ENCODE data around the gene EHD4.

EHD4 gene

DNA sequence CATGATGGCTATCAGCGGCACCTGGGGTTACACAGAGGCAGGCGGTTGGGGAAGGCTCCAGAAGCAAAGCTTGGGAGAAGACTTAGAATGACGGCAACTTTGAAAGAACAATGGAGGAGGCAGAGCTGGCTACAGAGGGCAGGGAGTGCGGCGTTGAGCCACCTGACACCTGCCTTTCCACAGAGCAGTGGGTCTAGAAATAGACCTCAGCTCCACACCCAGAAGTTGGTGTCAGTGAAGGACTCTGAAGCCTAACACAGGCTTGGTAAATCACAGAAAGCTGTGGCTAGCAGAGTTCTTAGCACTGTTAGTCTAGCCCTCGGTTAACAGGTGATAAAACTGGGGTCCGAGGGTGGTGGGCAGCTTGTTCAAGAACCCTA lies 23.1 kb upstream of the EHD4 start:
- TF ChIP-seq POLR2AphosphoS5 (IDR thresholded peaks at IDR 0.05; ENCODE audit: low read depth, low read length) (no peak), SIN3A (IDR thresholded peaks at IDR 0.05; ENCODE audit: borderline replicate concordance, insufficient read depth, low read length) (no peak), TAF1 (IDR thresholded peaks at IDR 0.05; ENCODE audit: borderline replicate concordance, insufficient read depth, low read length) (no peak), FOXP2 (optimal IDR thresholded peaks at IDR 0.05; ENCODE audit: borderline replicate concordance, extremely low read depth, extremely low read length, insufficient read depth) (no peak)
- TF ChIP-seq, protein P1, sequence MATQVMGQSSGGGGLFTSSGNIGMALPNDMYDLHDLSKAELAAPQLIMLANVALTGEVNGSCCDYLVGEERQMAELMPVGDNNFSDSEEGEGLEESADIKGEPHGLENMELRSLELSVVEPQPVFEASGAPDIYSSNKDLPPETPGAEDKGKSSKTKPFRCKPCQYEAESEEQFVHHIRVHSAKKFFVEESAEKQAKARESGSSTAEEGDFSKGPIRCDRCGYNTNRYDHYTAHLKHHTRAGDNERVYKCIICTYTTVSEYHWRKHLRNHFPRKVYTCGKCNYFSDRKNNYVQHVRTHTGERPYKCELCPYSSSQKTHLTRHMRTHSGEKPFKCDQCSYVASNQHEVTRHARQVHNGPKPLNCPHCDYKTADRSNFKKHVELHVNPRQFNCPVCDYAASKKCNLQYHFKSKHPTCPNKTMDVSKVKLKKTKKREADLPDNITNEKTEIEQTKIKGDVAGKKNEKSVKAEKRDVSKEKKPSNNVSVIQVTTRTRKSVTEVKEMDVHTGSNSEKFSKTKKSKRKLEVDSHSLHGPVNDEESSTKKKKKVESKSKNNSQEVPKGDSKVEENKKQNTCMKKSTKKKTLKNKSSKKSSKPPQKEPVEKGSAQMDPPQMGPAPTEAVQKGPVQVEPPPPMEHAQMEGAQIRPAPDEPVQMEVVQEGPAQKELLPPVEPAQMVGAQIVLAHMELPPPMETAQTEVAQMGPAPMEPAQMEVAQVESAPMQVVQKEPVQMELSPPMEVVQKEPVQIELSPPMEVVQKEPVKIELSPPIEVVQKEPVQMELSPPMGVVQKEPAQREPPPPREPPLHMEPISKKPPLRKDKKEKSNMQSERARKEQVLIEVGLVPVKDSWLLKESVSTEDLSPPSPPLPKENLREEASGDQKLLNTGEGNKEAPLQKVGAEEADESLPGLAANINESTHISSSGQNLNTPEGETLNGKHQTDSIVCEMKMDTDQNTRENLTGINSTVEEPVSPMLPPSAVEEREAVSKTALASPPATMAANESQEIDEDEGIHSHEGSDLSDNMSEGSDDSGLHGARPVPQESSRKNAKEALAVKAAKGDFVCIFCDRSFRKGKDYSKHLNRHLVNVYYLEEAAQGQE (IDR thresholded peaks at IDR 0.05; ENCODE audit: insufficient read depth in 1 of 2, low read depth in 2 of 2, low read length in 2 of 2) = no peak

DNA sequence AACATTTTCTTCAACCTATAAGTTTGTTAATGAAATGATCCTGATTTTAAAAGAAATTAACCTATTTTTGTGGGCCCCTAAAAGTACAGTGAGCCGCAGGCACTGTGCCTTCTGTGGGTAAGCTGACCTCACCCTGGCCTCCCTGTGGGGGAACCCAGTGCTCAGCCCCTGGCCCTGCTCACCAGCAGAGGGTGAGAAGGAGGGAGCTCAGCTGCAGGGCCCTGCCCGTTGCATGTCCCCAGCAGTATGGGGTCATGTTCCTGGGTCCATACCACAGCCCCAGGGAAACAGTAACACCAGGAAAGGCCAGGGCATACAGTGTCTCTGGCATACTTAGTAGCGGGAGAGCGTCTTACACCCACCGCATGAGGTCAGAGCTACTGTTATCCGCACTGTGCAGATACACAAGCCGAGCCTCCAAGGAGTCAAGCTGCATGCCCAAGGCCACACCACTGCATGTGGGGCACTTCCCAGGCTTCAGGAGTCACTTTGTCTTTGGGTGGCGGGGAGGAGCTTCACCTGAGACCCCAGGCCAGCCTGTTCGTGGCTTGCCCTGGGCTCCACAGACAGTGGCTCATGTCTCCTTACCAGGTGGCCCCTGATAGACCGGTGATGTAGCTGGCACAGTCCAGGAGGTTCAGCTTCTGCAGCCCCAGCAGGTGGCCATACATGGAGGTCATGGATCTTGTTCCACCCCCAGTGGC lies 22.6 kb upstream of the EHD4 start:
- TF ChIP-seq FOXP2 (optimal IDR thresholded peaks at IDR 0.05; ENCODE audit: borderline replicate concordance, extremely low read depth, extremely low read length, insufficient read depth) = no peak
- TF ChIP-seq, protein P1 (IDR thresholded peaks at IDR 0.05; ENCODE audit: insufficient read depth in 1 of 2, low read depth in 2 of 2, low read length in 2 of 2) = no peak
- no peak for TF ChIP-seq SIN3A (IDR thresholded peaks at IDR 0.05; ENCODE audit: borderline replicate concordance, insufficient read depth, low read length)
- no peak for TF ChIP-seq POLR2AphosphoS5 (IDR thresholded peaks at IDR 0.05; ENCODE audit: low read depth, low read length)
- no peak for TF ChIP-seq TAF1 (IDR thresholded peaks at IDR 0.05; ENCODE audit: borderline replicate concordance, insufficient read depth, low read length)

DNA sequence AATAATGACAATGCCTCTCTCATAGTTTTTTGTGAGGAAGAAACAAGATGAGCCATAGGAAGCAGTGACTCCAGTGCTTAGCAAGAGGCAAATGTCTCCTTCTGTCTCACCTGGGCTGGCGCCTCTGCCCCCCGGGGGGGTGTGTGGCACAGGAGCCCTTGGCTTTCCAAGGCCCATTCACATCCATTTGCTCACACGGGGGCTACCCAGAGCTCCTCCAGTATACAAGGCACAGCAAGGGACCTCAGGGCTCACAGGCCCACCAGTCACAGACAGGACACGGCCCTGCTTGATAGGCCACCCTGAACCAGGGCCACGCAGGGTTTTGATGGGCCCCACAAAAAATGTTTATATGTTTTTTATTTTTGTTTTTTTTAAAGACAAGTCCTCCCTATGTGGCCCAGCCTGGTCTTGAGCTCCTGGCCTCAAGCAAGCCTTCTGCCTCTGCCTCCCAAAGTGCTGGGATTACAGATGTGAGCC lies 21.9 kb upstream of the EHD4 start:
- TF ChIP-seq SIN3A (IDR thresholded peaks at IDR 0.05; ENCODE audit: borderline replicate concordance, insufficient read depth, low read length) (no peak), FOXP2 (optimal IDR thresholded peaks at IDR 0.05; ENCODE audit: borderline replicate concordance, extremely low read depth, extremely low read length, insufficient read depth) (no peak), POLR2AphosphoS5 (IDR thresholded peaks at IDR 0.05; ENCODE audit: low read depth, low read length) (no peak), TAF1 (IDR thresholded peaks at IDR 0.05; ENCODE audit: borderline replicate concordance, insufficient read depth, low read length) (no peak)
- TF ChIP-seq, protein P1 (IDR thresholded peaks at IDR 0.05; ENCODE audit: insufficient read depth in 1 of 2, low read depth in 2 of 2, low read length in 2 of 2) = no peak

DNA sequence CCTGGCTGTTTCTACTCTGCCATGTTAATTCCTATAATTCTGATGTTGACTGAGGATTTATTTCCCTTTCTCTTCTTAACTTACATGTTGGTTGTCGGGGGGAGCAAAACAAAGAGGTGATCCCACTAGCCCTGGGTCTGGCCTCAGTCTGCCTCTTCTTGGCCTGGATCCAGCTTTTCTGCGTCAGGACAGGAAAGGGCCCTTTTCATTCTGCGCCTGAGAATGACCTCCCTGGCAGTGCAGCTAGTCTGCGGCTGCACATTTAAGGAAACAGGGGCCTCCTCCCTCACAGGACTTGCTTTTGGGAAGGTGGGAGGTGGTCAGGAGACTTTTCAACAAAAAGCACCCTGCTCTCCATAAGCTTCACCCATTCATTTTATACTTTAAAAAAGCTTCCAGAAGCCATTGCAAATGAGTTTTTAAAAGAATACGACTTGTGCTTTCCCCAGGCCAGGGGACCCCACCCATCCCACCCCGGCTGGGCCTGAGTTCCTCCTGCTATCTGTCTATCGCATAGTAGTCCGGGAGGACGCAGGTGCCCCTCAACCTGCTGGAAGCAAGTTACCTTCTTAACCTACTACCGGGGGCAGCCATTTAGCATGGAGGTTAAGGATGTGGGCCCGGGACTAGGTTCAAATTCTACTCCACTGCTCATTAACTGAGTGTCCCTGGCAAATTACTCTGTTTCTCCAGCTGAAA lies 21.3 kb upstream of the EHD4 start:
- TF ChIP-seq POLR2AphosphoS5 (IDR thresholded peaks at IDR 0.05; ENCODE audit: low read depth, low read length) (no peak), FOXP2 (optimal IDR thresholded peaks at IDR 0.05; ENCODE audit: borderline replicate concordance, extremely low read depth, extremely low read length, insufficient read depth) (no peak), TAF1 (IDR thresholded peaks at IDR 0.05; ENCODE audit: borderline replicate concordance, insufficient read depth, low read length) (no peak), SIN3A (IDR thresholded peaks at IDR 0.05; ENCODE audit: borderline replicate concordance, insufficient read depth, low read length) (no peak)
- TF ChIP-seq, protein P1 (IDR thresholded peaks at IDR 0.05; ENCODE audit: insufficient read depth in 1 of 2, low read depth in 2 of 2, low read length in 2 of 2) = no peak

All from PFSK-1 (cell line).